ENCODE measurements around the gene SLC6A3.

The SLC6A3 gene

GRCh38 chr5:1416856-1417469 is 28.3 kb downstream of the SLC6A3 start:
- Histone ChIP-seq H3K9me3 (ENCODE audit: insufficient read depth, low read length) (no peaks in the 10 kb centered on the region), H3K27me3 (ENCODE audit: insufficient read depth, insufficient read length) (no peaks in the 10 kb centered on the region), H3K4me1 (ENCODE audit: insufficient read depth, insufficient read length) (peaks cover 9% of the 10 kb centered on the region), H3K9ac (ENCODE audit: insufficient read length, low read depth) (no peak overlapping the region), H3K36me3 (ENCODE audit: insufficient read depth, insufficient read length, low read length) (no peaks in the 10 kb centered on the region), H3K4me3 (ENCODE audit: insufficient read length, low read depth) (no peak overlapping the region)
- TF ChIP-seq ZNF274 (IDR thresholded peaks at IDR 0.05; ENCODE audit: low read depth, low read length) = no peak
- no peak for TF ChIP-seq YY1 (IDR thresholded peaks at IDR 0.05; ENCODE audit: insufficient read depth, insufficient read length)
- no peak for TF ChIP-seq SUZ12 (IDR thresholded peaks at IDR 0.05; ENCODE audit: extremely low read depth, insufficient read depth, insufficient read length)
- DNase-seq (ENCODE audit: low read depth, low spot score) = no peak

DNA sequence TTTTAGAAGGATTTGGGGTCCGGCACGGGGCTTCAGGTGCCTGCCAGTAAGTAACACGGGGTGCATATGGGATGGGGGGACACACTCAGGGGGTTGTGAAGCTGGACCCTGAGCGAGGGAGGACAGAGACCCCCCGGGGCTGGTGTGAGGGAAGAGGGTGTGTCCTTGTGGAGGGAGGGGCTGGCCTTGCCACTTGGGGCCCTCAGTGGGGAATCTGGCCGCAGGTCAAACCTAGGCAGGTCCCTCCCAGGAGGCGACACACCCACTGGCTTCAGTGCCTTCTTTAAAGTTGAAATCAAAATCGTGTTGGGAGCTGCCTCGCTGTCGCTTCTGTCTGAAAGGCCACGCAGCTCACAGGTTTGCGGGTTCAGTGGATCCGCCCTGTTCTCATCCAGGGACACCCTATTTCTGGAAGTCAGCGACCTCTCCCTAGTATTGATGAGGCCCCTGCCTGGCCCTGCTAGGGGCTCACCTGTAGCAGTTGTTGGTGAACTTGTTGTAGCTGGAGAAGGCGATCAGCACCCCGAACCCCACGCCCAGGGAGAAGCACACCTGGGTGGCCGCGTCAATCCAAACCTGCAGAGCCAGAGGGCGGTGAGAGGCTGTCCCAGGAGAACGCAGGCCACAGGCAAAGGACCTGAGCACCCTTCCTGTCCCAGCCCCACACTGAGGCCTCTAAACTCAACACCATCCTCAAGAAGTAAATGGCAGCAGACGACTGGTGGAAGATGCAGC is 29.4 kb downstream of the SLC6A3 start:
- no peak for DNase-seq (ENCODE audit: low read depth, low spot score)

GRCh38 chr5:1415059-1415425 is 30.2 kb downstream of the SLC6A3 start:
- TF ChIP-seq SUZ12 (IDR thresholded peaks at IDR 0.05; ENCODE audit: extremely low read depth, insufficient read depth, insufficient read length) = no peak
- no peak for TF ChIP-seq YY1 (IDR thresholded peaks at IDR 0.05; ENCODE audit: insufficient read depth, insufficient read length)
- no peak for TF ChIP-seq ZNF274 (IDR thresholded peaks at IDR 0.05; ENCODE audit: low read depth, low read length)
- peaks cover 9% of the 10 kb centered on the region for H3K4me1 ChIP-seq (ENCODE audit: insufficient read depth, insufficient read length)
- no peak for DNase-seq (ENCODE audit: low read depth, low spot score)
- H3K4me3 ChIP-seq (ENCODE audit: insufficient read length, low read depth) = no peak overlapping the region
- H3K36me3 ChIP-seq (ENCODE audit: insufficient read depth, insufficient read length, low read length) = no peaks in the 10 kb centered on the region
- H3K27me3 ChIP-seq (ENCODE audit: insufficient read depth, insufficient read length) = no peaks in the 10 kb centered on the region
- H3K9me3 ChIP-seq (ENCODE audit: insufficient read depth, low read length) = no peaks in the 10 kb centered on the region
- H3K9ac ChIP-seq (ENCODE audit: insufficient read length, low read depth) = no peak overlapping the region

More for the DNA sequence above, 29.4 kb downstream of the SLC6A3 start:
- TF ChIP-seq SUZ12 (IDR thresholded peaks at IDR 0.05; ENCODE audit: extremely low read depth, insufficient read depth, insufficient read length) (no peak), YY1 (IDR thresholded peaks at IDR 0.05; ENCODE audit: insufficient read depth, insufficient read length) (no peak), ZNF274 (IDR thresholded peaks at IDR 0.05; ENCODE audit: low read depth, low read length) (no peak)
- Histone ChIP-seq H3K4me1 (ENCODE audit: insufficient read depth, insufficient read length) (peaks cover 9% of the 10 kb centered on the region), H3K4me3 (ENCODE audit: insufficient read length, low read depth) (no peak overlapping the region), H3K9ac (ENCODE audit: insufficient read length, low read depth) (no peak overlapping the region), H3K9me3 (ENCODE audit: insufficient read depth, low read length) (no peaks in the 10 kb centered on the region), H3K36me3 (ENCODE audit: insufficient read depth, insufficient read length, low read length) (no peaks in the 10 kb centered on the region), H3K27me3 (ENCODE audit: insufficient read depth, insufficient read length) (no peaks in the 10 kb centered on the region)

- H3K27me3 ChIP-seq (ENCODE audit: insufficient read depth, insufficient read length) = no peaks in the 10 kb centered on the region
- H3K4me1 ChIP-seq (ENCODE audit: insufficient read depth, insufficient read length) = peaks cover 11% of the 10 kb centered on the region
- TF ChIP-seq YY1 (IDR thresholded peaks at IDR 0.05; ENCODE audit: insufficient read depth, insufficient read length) (no peak), SUZ12 (IDR thresholded peaks at IDR 0.05; ENCODE audit: extremely low read depth, insufficient read depth, insufficient read length) (no peak), ZNF274 (IDR thresholded peaks at IDR 0.05; ENCODE audit: low read depth, low read length) (no peak)
- no peak overlapping the region for H3K4me3 ChIP-seq (ENCODE audit: insufficient read length, low read depth)
- DNase-seq (ENCODE audit: low read depth, low spot score) = no peak
- H3K36me3 ChIP-seq (ENCODE audit: insufficient read depth, insufficient read length, low read length) = no peaks in the 10 kb centered on the region
- H3K9me3 ChIP-seq (ENCODE audit: insufficient read depth, low read length) = no peaks in the 10 kb centered on the region
- no peak overlapping the region for H3K9ac ChIP-seq (ENCODE audit: insufficient read length, low read depth)
These were observed 30.8 kb downstream of the SLC6A3 start for GRCh38 chr5:1414311-1415058.

DNA sequence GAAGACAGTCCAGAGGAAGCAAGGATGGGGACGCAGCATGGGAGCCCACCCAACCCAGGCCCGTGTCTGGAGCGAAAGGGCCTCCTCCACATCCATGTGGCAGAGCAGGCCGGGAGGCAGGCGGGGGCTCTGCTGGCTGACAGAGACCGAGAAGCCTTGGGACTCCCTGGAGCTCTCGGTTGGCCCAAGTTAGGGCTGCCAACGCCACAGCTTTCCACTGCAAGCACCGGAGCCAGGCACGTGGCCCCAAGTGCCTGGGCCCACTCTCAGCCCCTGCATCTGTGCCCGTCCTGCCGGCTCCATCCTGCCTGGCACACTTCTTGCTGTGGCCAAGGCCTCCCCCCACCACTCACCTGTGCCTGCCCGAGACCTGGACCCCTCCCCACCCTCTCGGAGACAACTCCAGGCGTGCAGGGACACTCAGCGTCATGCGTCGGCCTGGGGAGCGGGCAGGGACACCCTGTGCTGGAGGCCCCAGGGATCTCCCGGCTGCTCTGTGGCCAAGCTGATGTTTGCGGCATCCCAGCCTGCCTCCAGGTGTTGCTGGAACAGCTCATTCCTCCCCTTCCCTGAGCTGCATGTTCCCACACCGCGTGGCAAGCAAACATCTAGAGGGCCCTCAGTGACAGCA is 31.5 kb downstream of the SLC6A3 start:
- H3K4me3 ChIP-seq (ENCODE audit: insufficient read length, low read depth) = no peak overlapping the region
- H3K4me1 ChIP-seq (ENCODE audit: insufficient read depth, insufficient read length) = peaks cover 11% of the 10 kb centered on the region
- no peak overlapping the region for H3K9ac ChIP-seq (ENCODE audit: insufficient read length, low read depth)
- DNase-seq (ENCODE audit: low read depth, low spot score) = no peak
- no peaks in the 10 kb centered on the region for H3K36me3 ChIP-seq (ENCODE audit: insufficient read depth, insufficient read length, low read length)
- no peaks in the 10 kb centered on the region for H3K9me3 ChIP-seq (ENCODE audit: insufficient read depth, low read length)
- H3K27me3 ChIP-seq (ENCODE audit: insufficient read depth, insufficient read length) = no peaks in the 10 kb centered on the region
- TF ChIP-seq ZNF274 (IDR thresholded peaks at IDR 0.05; ENCODE audit: low read depth, low read length) (no peak), YY1 (IDR thresholded peaks at IDR 0.05; ENCODE audit: insufficient read depth, insufficient read length) (no peak), SUZ12 (IDR thresholded peaks at IDR 0.05; ENCODE audit: extremely low read depth, insufficient read depth, insufficient read length) (no peak)

DNA sequence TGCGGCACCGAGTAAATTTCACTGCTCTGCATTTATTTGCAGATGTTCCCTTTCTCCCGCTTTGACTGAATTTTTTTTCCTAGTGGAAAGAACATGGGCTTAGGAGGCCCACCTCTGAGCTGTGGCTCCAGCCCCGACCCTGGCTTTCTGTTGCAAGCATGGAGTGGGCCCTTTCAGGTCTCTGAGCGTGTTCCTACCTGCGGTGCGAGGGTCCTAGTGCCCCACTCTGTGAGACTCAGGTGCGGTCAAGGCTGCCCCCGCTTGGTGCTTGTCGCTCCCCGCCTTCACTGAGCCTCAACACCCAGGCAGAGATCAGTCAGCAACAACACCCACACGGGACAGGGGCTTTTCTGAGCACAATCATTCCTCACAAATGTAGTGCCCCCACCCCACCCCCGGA is 32.0 kb downstream of the SLC6A3 start:
- Histone ChIP-seq H3K4me1 (ENCODE audit: insufficient read depth, insufficient read length) (peaks cover 11% of the 10 kb centered on the region), H3K9ac (ENCODE audit: insufficient read length, low read depth) (no peak overlapping the region), H3K36me3 (ENCODE audit: insufficient read depth, insufficient read length, low read length) (no peaks in the 10 kb centered on the region), H3K4me3 (ENCODE audit: insufficient read length, low read depth) (no peak overlapping the region), H3K27me3 (ENCODE audit: insufficient read depth, insufficient read length) (no peaks in the 10 kb centered on the region), H3K9me3 (ENCODE audit: insufficient read depth, low read length) (no peaks in the 10 kb centered on the region)
- TF ChIP-seq SUZ12 (IDR thresholded peaks at IDR 0.05; ENCODE audit: extremely low read depth, insufficient read depth, insufficient read length) (no peak), ZNF274 (IDR thresholded peaks at IDR 0.05; ENCODE audit: low read depth, low read length) (no peak), YY1 (IDR thresholded peaks at IDR 0.05; ENCODE audit: insufficient read depth, insufficient read length) (no peak)
- no peak for DNase-seq (ENCODE audit: low read depth, low spot score)
